Measurements from ENCODE around the gene ADD1. TPM values are rescaled to one million over a fixed set of nuclear protein-coding genes. Genes with fewer than 3 reads are reported as not detected.

The ADD1 gene
- total and polyA plus RNA-seq, 11 donors = 179 to 275 (median 215) TPM

GRCh38 chr4:2830632-2831610, 12.7 kb upstream of the ADD1 start:
- ATAC-seq (no peak), DNase-seq (peak in 4 of 5 donors; percentile 15 to 43 (median 17))
- Histone ChIP-seq H3K36me3 (peaks cover 0 to 94% (median 56%) of the 10 kb centered on the region in 9 donors), H3K4me1 (peaks cover 0 to 21% (median under 1%) of the 10 kb centered on the region in 12 donors), H3K27ac (no peak overlapping the region), H3K9me3 (no peaks in the 10 kb centered on the region), H3K27me3 (no peaks in the 10 kb centered on the region), H3K4me3 (no peak overlapping the region)
- TF ChIP-seq CTCF (IDR thresholded peaks at IDR 0.05) (no peak), POLR2A (IDR thresholded peaks at IDR 0.05) (no peak)
- WGBS, 4 donors = 85 to 95% (median 91%) methylated on average over 26 to 37 of the region's 37 CpGs
- intact Hi-C loops (cut with DNase I) = loop anchor here in 1 of 10 donors (5.0 kb wide), 1 partner anchor 59 kb away; no protein-coding TSS in a partner anchor

GRCh38 chr4:2831611-2832308, 11.9 kb upstream of the ADD1 start:
- DNase-seq (peak; percentile 10 to 53 (median 18)), ATAC-seq (no peak)
- Histone ChIP-seq H3K36me3 (peaks cover 0 to 99% (median 56%) of the 10 kb centered on the region in 9 donors), H3K4me1 (peaks cover 0 to 30% (median 1%) of the 10 kb centered on the region in 12 donors), H3K9me3 (no peaks in the 10 kb centered on the region), H3K27ac (no peak overlapping the region), H3K27me3 (no peaks in the 10 kb centered on the region), H3K4me3 (no peak overlapping the region)
- TF ChIP-seq POLR2A (IDR thresholded peaks at IDR 0.05) (no peak), CTCF (IDR thresholded peaks at IDR 0.05) (no peak)
- WGBS, 4 donors = 92 to 93% (median 92%) methylated on average over 36 of the region's 36 CpGs
- intact Hi-C loops (cut with DNase I) = loop anchor here in 1 of 10 donors (5.0 kb wide), 1 partner anchor 59 kb away; no protein-coding TSS in a partner anchor

GRCh38 chr4:2832309-2832980, 11.2 kb upstream of the ADD1 start:
- Histone ChIP-seq H3K4me3 (no peak overlapping the region), H3K27me3 (no peaks in the 10 kb centered on the region), H3K36me3 (peaks cover 0 to 93% (median 52%) of the 10 kb centered on the region in 9 donors), H3K9me3 (no peaks in the 10 kb centered on the region), H3K4me1 (peaks cover 0 to 36% (median 6%) of the 10 kb centered on the region in 12 donors), H3K27ac (no peak overlapping the region)
- no peak for TF ChIP-seq CTCF (IDR thresholded peaks at IDR 0.05)
- no peak for TF ChIP-seq POLR2A (IDR thresholded peaks at IDR 0.05)
- no peak for ATAC-seq
- 94 to 95% (median 95%) methylated on average over 19 to 20 of the region's 20 CpGs for WGBS, 4 donors
- peak in 4 of 5 donors; percentile 9 to 54 (median 16) for DNase-seq
- intact Hi-C loops (cut with DNase I) = loop anchor here in 1 of 10 donors (5.0 kb wide), 1 partner anchor 60 kb away; no protein-coding TSS in a partner anchor

All from heart left ventricle (tissue), 16 donors.